Endothelial cell of hepatic sinusoid (primary cell): ENCODE data around the gene SLCO3A1.

ENCODE experiments used
- in situ Hi-C: cut with HindIII; loops from 2 replicates; pipeline ENCODE4 v1.10.0; 2017; ENCODE audit warnings: low sequenced_read_pairs

Gene SLCO3A1

DNA sequence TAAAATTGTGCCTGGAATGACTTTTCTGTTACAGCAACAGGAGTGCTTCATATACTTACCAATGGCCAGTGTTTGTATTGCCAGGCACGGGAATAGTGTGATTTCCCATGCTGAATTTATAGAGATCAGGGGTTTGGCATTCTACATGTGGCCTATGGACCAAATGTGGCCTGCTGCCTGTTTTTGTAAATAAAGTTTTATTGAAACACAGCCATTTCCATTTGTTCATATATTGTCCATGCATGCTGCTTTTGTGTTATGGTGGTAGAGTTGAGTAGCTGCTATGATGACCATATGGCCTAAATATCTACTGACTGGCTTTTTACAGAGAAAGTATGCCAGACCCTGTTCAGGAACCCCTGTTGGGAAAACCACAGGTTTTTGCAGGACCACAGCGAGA is 55.6 kb downstream of the SLCO3A1 start:
- in situ Hi-C loops = loop anchor here (5.0 kb wide), 1 partner anchor 58 kb away; no protein-coding TSS in a partner anchor

DNA sequence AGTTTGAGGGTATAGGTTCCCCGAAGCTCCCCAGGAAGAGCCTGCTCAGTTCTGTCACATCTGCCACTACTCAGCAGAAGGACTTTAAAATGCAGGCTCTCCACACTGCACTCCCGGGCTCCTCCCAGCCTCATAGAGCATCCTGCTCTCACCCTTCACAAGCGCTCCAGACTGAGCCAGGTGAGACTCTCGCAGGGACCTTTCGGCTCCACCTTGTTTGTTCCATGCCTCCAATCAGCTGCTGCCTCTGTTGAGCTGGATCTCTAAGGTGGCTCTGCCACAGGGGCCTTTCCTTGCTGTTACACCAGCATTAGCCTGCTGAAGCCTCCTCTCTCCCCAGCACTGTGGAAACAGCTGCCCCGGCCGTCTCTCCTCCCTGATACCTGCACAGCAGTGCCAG is 56.1 kb downstream of the SLCO3A1 start:
- in situ Hi-C loops = loop anchor here (5.0 kb wide), 1 partner anchor 58 kb away; no protein-coding TSS in a partner anchor

DNA sequence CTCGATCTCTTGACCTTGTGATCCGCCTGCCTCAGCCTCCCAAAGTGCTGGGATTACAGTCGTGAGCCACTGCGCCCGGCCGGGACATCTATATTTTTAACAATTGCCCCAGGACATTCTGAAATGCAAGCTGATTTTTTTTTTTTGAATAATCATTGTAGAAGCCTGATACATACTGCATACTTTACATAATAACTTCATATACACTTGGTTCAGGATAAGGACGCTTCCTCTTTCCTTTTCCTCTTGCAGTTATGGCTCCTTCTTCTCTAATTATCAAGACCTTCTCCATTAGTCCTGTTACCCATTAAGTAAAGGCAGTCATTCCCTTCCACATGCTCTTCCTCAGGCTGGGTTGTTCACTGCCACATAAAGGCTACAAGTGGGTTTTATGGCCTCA is 58.3 kb downstream of the SLCO3A1 start:
- in situ Hi-C loops = no loop called here

DNA sequence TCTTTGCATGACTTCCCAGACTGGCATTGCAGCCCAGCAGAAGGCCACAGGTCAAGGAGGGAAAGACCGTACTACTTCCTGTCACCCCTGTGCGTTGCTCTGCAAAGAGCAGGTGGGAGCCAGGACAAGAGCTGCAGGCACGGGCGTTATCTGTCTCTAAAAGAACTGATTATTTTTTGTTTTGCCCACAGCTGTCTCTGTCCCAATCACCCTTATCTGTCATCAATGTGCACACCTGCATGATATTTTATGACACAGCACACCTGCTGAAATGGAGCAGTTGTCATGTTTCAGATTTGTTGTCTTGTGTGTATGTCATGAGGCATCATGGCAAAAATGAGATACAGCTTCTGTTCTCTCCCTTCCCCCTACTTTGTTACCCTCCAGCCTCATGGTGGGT is 58.8 kb downstream of the SLCO3A1 start:
- in situ Hi-C loops = no loop called here

DNA sequence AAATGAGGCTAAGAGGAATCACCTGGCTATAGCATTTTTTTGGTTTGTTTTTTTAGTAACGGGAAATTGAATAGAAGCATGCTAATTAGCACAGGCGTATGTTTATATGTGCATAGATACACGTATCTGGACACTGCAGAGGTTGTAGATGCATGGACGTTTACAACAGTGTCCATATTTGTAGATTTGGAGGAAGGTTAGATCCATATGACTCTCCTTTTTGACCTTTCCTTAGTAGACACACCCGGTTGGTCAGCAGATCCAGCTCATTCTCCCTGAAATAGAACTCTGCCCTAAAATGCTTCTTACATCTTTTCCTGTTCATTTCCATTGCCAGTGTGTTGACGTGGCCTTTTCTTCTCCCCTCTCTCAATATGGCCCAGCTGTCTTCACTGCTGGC is 60.1 kb downstream of the SLCO3A1 start:
- in situ Hi-C loops = no loop called here

DNA sequence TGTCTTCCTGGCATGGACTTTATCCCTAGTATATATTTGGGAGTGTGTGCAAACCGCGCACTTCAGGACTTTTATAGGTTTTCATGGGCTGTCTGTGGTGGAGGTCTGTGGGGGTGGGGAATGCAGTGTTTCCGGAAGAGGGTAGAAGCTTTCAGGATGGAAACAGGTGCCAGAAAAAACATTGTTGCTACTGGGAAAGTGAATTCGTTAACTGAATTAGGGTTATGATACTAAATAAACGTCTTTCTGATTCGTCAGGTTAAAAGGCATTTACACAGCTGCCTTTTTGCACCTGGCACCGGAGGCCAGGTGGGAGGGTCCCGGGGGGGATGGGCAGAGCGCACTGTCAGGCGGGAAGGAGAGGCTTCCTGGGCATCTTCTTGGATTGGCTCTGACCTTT is 62.1 kb downstream of the SLCO3A1 start:
- in situ Hi-C loops = no loop called here

DNA sequence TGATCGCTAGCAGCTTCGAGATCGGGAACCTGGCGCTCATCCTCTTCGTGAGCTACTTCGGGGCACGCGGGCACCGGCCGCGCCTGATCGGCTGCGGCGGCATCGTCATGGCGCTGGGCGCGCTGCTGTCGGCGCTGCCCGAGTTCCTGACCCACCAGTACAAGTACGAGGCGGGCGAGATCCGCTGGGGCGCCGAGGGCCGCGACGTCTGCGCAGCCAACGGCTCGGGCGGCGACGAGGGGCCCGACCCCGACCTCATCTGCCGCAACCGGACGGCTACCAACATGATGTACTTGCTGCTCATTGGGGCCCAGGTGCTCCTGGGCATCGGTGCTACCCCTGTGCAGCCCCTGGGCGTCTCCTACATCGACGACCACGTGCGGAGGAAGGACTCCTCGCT is 62.5 kb downstream of the SLCO3A1 start:
- in situ Hi-C loops = no loop called here

DNA sequence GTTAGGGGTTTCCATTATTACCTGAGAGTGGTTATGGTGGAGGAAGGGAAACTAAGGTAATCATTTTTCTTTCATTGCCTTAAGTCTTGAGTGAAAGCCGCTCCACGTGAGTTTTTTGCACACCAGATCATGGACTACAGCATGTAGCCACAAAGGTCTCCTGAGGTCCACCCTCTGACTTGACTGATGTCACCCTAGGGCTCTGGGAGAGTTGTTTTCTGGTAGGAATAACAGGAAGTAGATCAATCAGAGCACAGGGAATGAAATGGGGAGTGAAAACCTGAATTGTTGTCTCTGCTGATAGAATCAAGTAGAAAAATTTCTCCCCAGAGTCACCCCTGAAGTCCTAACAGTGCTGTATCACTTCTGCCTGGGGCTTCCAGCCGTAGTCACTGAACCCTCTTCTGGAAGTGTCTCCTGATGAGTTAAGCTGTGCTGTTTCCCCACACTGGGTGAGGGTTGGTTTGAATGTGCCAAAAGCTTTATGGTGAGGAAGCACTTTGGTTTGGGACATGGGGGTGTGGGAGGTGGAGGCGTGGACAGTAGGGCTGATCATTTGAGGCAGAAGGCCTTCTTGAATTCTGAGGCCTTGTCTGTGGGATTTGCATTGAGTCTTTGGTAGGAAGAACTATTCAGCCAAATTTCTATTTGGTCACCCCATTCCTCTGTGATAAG is 64.3 kb downstream of the SLCO3A1 start:
- in situ Hi-C loops = no loop called here

DNA sequence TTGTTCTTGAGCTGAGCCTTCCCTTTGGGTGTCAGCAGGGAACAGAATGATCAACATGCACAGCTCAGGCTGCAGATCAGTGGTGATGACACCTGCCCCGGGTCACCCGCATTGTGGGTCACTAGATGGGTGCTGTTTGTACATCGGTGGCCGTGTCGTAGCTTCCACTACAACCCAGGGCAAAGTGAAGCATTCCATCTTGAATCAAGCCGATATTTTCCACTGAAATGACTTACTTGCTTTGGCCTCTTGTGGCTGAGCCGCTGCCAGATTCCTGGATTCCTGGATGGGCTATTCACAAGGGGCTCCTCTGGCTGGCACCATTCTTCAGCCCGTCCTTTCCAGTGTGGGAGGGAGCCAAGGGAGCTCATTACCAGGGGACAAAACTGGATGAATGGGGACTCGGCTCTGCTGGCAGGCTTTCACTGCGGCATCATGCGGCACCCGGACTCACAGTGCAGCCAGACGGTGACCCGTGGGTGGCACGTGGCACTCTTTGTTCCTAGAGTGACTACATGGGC is 65.6 kb downstream of the SLCO3A1 start:
- in situ Hi-C loops = no loop called here

DNA sequence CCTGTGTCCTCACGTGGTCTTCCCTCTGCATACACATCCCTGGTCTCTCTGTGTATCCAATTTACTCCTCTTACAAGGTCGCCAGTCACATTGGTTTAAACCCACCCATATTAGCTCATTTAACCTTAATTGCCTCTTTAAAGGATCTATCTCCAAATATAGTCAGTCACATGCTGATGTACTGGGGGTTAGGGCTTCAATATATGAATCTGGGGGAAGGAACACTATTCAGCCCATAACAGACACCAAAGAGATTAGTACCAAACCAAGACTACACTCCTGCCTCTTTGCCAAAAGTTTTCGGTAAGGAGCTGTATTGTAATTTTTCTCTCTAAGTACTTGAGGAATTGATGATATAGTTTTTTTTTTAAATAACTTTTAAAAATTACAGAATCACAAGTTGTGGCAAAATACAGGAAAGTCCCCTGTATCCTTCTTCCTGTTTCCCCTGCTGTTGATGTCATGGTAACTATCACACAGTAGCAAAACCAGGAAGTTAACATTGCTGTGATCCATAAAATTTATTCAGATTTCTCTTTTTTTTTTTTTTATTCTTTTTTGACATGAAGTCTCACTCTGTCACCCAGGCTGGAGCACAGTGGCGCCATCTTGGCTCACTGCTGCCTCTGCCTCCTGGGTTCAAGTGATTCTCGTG is 67.8 kb downstream of the SLCO3A1 start:
- in situ Hi-C loops = loop anchor here (5.0 kb wide), 1 partner anchor 96 kb away; no protein-coding TSS in a partner anchor

DNA sequence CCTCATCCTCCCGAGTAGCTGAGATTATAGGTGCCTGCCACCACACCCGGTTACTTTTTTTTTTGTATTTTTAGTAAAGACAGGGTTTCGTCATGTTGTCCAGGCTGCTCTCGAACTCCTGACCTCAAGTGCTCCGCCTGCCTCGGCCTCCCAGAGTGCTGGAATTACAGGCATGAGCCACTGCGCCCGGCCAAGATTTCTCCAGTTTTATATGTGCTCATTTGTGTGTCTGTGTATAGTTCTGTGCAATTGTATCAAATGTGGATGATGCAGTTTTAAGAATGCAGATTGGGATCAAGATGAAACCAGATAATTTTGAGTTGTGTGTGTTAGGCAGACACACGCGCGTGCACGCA is 68.3 kb downstream of the SLCO3A1 start:
- in situ Hi-C loops = loop anchor here (5.0 kb wide), 1 partner anchor 95 kb away; no protein-coding TSS in a partner anchor

DNA sequence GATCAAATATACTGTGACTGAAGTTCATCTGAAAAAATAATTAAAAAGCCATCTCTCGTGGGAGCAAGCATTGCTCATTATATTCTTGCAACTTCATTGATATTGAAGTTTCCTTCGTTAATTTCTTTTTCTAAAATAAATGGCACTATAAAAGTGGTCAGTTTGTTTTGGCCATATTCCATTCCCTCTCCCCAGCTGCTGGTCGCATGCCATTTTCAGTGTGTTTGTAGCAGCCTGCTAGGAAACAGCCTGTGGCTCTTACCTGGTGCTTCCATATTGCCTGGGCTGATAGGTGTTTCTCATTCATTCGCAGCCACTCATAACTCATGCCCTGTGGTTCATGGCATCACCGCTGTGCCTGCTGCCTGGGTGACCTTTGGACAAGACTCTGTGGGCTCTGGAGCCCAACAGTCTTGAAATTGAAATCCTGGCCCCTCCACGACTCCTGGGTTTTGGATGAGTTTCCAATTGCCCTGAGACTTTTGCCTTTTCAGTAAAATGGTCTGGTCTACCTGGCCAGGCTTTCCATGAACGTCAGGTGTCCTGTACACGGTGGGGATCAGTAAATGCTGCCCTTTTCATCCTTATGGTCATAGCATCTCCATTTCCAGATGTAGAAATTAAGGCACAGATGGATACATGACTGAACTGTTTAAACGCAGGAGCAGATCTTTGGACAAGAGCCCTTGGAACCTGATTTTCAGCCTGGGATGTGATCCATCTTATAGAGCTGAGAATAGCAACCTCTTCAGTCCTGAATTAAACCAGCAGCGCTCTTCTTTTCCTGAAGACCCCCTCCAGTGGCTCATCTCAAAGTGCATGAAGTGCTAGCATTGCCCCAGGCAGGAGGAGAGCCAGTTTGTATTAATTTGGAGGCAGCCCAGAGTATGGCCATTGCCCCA is 69.4 kb downstream of the SLCO3A1 start:
- in situ Hi-C loops = loop anchor here (5.0 kb wide), 1 partner anchor 94 kb away; no protein-coding TSS in a partner anchor

DNA sequence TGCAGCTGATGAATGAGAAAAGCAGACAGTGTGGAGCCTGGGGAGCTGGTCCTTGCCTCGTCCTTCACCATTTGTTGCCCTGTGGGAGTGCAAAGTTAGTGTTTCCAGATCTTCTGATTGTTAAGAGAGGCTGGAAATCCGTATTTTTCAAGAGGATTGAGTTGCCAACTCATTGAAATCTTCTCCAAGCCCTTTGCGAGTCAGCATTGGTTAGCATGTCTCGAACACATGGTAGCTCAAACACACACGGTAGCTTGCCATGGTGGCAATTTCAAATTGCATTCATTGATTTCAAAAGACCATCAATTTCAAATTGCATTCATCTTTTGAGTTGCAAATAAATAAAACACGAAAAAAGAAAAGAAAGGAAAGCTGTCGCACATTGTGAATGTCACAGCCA is 70.7 kb downstream of the SLCO3A1 start:
- in situ Hi-C loops = loop anchor here (5.0 kb wide), 1 partner anchor 93 kb away; no protein-coding TSS in a partner anchor

DNA sequence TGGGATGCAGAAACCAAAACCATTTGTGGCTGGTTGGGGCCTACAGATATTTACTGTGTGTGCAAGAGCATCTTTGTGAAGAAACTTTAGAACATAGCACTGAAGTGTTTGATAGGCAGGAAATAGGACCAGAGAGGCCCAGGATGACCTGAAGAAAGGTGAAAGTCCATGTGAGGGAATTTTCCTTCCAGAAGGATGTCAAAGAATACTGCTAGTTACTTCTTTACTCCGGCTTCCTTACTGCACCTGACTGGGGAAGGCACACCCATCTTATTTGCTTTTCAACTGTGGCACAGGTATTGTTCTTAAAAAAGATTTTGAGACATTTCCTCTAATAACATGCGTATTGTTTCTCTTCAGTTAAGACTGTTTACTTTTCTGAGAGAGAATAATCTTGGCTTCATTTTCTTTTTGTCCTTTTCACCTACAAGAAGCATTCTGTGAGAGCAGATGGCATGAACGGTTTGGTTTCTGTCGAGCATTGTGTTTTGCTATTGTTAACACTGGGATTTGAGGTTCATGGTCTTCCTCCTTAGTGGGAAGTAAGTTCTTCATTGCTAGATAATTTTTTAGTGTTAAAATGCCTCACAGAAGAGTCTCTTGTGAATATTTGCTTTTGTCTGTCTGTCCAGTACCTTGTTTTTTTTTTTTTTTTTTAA is 71.5 kb downstream of the SLCO3A1 start:
- in situ Hi-C loops = loop anchor here (5.0 kb wide), 1 partner anchor 92 kb away; no protein-coding TSS in a partner anchor

DNA sequence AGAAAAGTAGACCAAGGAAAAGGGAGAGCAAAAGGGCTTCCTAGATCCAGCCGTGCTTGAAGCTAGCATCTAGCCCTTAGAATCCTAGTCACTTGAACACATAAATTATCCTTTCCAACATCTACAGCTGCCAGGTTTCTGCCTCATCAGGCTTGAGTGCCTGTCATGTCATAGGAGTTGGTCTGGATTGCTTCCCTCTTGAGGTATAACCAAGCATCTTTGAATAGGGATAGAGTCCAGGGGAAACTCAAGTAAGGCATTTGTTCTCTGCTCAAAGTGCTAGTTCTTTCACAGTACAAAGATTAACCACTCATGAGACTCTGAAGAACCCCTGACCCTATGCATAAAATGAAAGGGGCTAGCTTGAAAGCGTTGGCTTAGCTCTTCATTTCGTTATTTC is 72.3 kb downstream of the SLCO3A1 start:
- in situ Hi-C loops = no loop called here

DNA sequence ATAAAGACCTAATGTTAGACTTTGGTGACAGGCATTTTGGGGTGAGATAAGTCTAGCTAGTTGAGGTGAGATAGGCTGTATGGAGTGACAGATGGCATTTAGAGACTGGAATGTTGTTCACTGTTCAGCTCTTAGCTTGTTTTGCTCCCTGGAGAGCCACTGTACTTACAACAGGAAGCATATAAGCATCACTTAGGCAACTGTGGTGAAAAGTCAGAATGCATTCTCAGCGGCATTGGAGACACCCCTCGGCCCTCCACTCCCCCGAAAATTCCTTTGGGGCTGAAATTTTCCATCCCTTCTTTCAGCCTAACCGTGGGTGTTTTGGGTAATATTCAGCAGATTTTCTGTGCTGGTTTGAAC is 73.4 kb downstream of the SLCO3A1 start:
- in situ Hi-C loops = no loop called here

DNA sequence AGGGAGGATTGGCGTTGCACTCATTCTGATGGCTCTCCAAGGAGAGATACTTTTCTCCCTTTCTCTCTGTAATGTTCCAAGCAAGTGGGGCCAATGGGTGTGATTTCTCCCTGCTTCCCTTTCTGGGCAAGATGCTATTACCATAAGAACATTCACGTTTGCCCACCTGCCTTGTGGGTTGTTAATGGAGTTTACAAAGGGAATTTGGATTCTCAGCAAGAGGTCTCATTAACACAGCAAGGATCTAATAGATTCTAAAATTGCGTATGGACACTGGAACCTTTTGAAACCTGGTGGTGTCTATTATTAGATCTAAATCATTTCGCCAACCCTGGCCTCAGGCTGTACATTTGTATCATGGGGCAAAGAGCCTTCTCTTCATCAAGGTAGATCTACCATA is 74.1 kb downstream of the SLCO3A1 start:
- in situ Hi-C loops = no loop called here

DNA sequence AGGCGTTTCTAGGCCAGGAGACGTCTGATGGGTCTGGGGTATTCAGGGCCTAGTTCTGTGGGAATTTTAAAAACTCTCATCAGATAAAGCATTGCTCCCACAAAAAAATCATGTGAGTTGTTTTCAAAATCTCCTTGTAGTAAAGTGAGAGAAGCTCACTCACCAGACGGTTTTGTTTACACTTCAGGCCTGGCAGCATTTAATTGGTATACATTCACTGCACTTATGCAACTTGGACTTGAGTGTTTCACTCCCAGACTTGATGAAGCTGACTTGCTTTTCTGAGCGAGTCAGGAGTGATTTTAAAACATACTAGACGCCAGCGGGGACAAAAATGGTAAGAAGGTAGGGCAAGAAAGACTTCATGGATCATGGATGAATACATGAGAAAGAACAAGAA is 75.2 kb downstream of the SLCO3A1 start:
- in situ Hi-C loops = no loop called here

DNA sequence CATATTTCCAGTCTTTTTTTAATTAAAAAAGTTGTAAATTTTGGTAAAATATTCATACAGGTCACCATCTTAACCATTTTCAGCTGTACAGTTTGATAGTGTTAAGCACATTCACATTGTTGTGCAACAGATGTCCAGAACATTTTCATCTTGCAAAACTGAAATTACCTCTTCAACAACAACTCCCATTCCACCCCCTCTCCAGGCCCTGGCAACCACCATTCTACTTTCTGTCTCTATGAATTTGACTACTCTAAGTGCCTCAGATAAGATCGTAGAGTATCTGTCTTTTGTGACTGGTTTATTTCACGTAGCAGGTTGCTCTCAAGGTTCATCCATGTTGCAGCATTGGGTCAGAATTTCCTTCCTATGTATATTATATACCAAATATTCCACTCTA is 76.0 kb downstream of the SLCO3A1 start:
- in situ Hi-C loops = no loop called here

DNA sequence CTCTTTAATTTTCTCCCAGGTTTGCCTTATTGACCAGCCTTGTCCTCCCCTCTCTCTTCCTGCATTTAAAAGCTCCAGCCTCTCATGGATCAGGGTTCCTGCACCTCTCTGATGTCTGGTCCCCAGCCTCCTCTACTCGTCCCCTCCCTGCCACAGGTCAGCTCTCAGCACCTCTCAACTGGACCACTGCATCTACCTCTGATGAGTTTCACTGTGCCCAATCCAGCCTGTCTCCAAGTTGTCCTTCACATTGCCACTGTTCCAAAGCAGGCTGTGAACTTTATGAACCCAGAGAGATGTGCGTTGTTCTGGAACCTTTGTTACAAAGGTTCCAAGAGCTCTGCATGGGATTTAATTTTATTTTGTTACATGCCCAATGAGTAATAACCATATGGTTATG is 76.6 kb downstream of the SLCO3A1 start:
- in situ Hi-C loops = no loop called here
